SK-N-MC (cell line): Measurements from ENCODE around the gene KIF3C.
A peak's percentile ranks its signal among the peaks of the same experiment; 100 is the strongest.
"Not testable (repeated sequence)": the region's sequence is repeated elsewhere in the genome, so short reads cannot be mapped to it uniquely, and the experiment has no call there.

Experiments used
- DNase-seq: peaks from one replicate; pipeline ENCODE4 v3.0.0-alpha.2; 2011; ENCODE audit warnings: low read depth, low spot score
- H3K27ac ChIP-seq: fragments of 200-600 bp; sonication (generic); 2 replicates; pipeline ENCODE4 v1.5.1; 2016; ENCODE audit warnings: mixed run types
- H3K36me3 ChIP-seq: fragments of 200-600 bp; sonication (generic); 2 replicates; pipeline ENCODE4 v1.6.1; 2017; ENCODE audit warnings: antibody characterized with exemption, low read length, mixed read lengths; ENCODE audit not compliant: insufficient read depth
- H3K4me3 ChIP-seq: fragments of 200-600 bp; sonication (generic); 2 replicates; pipeline ENCODE4 v1.5.1; 2016
- H3K9ac ChIP-seq: fragments of 200-600 bp; sonication (generic); 2 replicates; pipeline ENCODE4 v1.8.0; 2017; ENCODE audit warnings: mixed run types, mixed read lengths; ENCODE audit not compliant: insufficient read length
- H3K9me3 ChIP-seq: fragments of 200-600 bp; sonication (generic); 2 replicates; pipeline ENCODE4 v1.6.1; 2017; ENCODE audit warnings: low read depth, mild to moderate bottlenecking, antibody characterized with exemption, low read length, moderate library complexity, mixed read lengths
- EZH2 ChIP-seq: fragments of 200-600 bp; sonication (generic); IDR thresholded peaks from one replicate; pipeline ENCODE4 v1.6.1; 2017; ENCODE audit warnings: antibody characterized with exemption
- FOXP2 ChIP-seq: optimal IDR thresholded peaks from 2 replicates; pipeline ENCODE3; 2011; ENCODE audit warnings: mild to moderate bottlenecking, moderate library complexity; ENCODE audit not compliant: insufficient read depth; ENCODE audit errors: extremely low read length, control extremely low read depth
- POLR2AphosphoS5 ChIP-seq: IDR thresholded peaks from 2 replicates; pipeline ENCODE4 v1.6.1; 2012; ENCODE audit warnings: mild to moderate bottlenecking, low read depth, low read length, borderline replicate concordance

The KIF3C gene

DNA sequence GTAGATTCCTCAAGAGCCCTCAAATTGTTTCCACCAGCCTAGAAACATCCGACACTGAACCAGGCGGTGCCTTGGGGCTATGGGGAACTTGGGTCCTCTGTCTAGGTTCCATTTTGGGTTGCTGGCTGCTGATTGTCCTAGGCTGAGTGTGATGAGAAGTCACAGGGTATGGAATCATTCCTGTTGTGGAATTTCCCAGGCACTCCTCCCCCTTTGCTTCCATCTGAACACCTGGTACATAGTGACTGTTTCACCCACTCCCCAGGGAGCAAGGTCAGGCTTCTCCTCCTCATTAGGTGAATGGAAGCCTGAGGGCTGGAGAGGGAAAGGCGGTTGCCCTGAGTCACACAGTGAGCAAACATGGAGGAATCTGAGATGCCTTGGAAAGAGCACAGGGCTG, 4.5 kb downstream of the KIF3C start:
- TF ChIP-seq EZH2 = no peak
- TF ChIP-seq FOXP2 = no peak
- no peak for TF ChIP-seq POLR2AphosphoS5
- peaks cover 6% of the 10 kb centered on the region; the same call in 1 of the 2 replicates for H3K36me3 ChIP-seq
- H3K9ac ChIP-seq = no peak overlapping the region
- H3K4me3 ChIP-seq = 0 out of 2 replicates have a peak overlapping the region, but pooled peaks have one; percentile 40
- DNase-seq = no peak
- H3K9me3 ChIP-seq = no peaks in the 10 kb centered on the region
- H3K27ac ChIP-seq = no peak overlapping the region

DNA sequence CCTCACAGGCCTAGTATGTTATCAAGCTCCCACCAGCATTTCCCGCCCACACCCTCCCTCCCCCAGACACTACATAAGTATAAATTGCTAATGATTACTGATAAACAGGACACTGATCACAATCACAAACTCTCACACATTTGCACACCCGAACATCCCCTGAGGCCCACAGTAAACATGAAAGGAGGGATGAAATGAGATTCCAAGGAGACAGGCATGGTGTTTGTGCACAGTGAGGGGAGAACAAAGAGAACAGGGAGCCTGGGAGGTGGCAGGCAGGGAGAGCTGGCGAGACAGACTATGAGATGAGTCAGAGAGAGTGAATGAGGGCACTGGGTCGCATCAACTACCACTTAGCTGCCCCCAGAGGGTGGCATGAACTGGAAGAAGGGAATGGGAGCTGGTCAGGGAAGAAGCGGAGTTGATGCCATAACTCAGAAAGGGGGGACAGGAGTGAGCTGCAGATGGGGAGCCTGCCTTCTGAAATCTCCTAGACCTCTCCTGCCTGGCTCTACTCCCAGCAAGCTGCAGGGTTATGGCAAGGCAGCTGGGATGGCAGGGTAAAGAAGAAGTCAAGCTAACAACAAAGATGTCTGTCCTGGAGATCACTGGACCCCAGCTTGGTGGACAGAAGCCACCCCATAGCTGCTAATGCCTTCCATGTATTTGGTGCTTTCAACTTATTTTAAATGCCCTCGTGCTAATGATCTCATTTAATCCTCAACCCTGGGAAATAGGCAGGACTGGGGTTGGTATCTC, 5.1 kb downstream of the KIF3C start:
- DNase-seq = no peak
- Histone ChIP-seq H3K9me3 (no peaks in the 10 kb centered on the region), H3K27ac (no peak overlapping the region), H3K36me3 (peaks cover 6% of the 10 kb centered on the region; the same call in 1 of the 2 replicates), H3K4me3 (0 out of 2 replicates have a peak overlapping the region, but pooled peaks have one; percentile 40), H3K9ac (no peak overlapping the region)
- no peak for TF ChIP-seq FOXP2
- TF ChIP-seq EZH2 = no peak
- no peak for TF ChIP-seq POLR2AphosphoS5

DNA sequence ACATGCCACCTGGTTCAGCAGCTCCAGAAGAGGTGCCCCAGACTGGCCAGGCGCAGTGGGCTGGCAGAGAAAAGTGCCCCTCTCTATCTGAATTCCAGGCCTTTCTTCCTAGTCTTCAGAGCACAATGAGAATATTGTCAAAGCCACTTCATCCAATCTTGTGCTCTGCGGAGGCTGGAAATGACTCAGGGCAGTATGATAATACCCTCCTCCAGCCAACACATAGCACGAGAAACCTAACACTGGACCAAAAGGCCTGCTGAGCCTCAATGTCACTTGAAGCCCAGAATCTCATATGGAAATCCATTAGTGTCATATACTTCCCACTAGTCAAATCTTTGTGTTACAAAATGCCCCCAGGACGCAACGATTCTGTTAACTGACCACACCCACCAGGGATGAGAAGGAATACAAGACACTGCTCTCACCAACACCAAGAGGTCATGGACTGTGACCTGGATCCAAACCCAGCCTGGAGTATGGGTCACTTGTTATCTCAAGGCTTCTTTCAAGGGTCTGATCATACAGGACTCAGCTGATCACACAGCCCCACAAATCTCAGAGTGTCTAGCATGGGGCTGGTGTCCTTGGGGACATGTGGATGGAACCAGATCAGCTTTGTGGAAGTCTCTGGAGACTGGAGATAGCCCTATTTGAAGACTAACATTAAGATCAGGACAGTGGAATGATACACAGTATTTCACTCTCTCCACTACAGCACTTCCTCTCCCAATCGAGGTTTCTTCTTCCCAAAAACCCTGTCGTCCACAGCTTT, 10.1 kb downstream of the KIF3C start:
- Histone ChIP-seq H3K9ac (no peak overlapping the region), H3K9me3 (no peaks in the 10 kb centered on the region), H3K36me3 (peaks cover 6% of the 10 kb centered on the region; the same call in 1 of the 2 replicates), H3K27ac (no peak overlapping the region), H3K4me3 (no peak overlapping the region)
- TF ChIP-seq FOXP2 = no peak
- TF ChIP-seq EZH2 = no peak
- no peak for TF ChIP-seq POLR2AphosphoS5
- DNase-seq = no peak

DNA sequence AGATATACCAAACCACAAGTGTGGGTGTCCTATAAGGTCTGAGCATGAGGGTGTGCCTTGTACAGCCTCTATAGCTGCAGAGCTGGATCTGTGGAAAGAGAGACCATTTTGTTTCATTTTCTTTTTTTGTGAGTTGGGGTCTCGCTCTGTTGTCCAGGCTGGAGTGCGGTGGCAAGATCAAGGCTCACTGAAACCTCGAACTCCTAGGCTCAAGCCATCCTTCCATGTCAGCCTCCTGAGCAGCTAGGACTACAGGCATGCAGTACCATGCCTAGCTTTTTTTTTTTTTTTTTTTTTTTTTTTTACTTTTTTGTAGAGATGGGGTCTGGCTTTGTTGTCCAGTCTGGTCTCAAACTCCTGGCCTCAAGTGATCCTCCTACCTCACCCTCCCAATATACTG, 10.7 kb downstream of the KIF3C start:
- TF ChIP-seq FOXP2 (no peak), EZH2 (no peak), POLR2AphosphoS5 (no peak)
- Histone ChIP-seq H3K9ac (no peak overlapping the region), H3K4me3 (no peak overlapping the region), H3K36me3 (peaks cover 6% of the 10 kb centered on the region; the same call in 1 of the 2 replicates), H3K27ac (no peak overlapping the region), H3K9me3 (no peaks in the 10 kb centered on the region)
- DNase-seq = no peak

DNA sequence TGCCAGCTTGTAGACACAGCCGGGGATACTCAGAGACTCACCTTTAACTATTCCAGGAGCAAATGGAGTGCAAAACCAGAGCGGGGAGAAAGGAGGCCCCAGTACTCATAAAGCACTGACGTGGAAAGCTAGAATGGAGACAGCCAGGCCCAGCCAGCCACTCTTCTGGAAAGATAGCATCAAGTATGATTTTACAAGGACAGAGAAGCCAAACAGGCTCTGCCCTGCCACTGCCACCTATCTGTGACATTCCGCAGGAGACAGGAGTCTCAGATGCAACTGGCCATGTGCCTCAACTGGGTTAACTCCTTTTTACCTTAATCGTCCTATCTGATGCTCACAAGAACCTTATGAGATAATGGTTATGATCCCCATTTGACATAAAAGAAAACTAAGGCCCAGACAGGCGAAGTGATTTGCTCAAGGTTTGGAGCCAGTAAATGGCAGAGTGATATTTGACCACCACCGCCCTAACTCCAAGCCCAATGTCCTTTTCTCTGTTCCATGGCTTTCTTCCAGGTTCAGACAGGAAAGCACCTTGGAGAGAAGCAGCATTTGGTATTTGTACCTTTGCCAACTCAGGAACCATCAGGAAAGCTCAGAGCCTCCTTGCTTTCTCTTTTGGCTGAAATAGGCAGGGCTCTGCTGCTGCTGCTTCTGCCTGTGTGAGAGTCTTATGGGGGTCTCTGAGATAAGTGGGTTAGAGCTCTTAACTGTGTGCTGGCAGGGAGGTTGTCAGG, 15.6 kb downstream of the KIF3C start:
- TF ChIP-seq FOXP2 (no peak), EZH2 (no peak), POLR2AphosphoS5 (no peak)
- no peaks in the 10 kb centered on the region for H3K36me3 ChIP-seq
- no peak overlapping the region for H3K27ac ChIP-seq
- no peak for DNase-seq
- no peak overlapping the region for H3K4me3 ChIP-seq
- H3K9me3 ChIP-seq = no peaks in the 10 kb centered on the region
- no peak overlapping the region for H3K9ac ChIP-seq

DNA sequence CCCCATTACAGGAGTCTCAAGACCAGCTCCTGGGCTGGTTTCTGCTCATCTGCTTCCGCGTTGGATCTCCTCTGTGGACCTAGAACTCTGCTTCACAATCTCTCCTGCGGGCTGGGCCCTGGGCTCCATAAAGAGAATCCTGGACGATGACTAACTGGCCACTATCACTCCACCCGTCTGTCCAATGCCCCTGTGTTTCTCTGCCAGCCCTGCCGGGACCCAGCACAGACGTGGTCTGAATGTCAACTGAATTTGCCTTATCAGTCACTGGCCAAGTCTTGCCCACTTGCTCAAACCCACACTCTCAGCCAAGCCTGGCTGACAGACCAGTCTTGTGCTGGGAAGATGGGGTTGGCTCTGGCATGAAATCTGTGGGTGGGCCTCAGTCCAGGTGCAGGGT, 17.4 kb downstream of the KIF3C start:
- Histone ChIP-seq H3K36me3 (no peaks in the 10 kb centered on the region), H3K9ac (no peak overlapping the region), H3K27ac (no peak overlapping the region), H3K9me3 (no peaks in the 10 kb centered on the region), H3K4me3 (no peak overlapping the region)
- DNase-seq = no peak
- TF ChIP-seq POLR2AphosphoS5 (no peak), EZH2 (no peak), FOXP2 (no peak)

DNA sequence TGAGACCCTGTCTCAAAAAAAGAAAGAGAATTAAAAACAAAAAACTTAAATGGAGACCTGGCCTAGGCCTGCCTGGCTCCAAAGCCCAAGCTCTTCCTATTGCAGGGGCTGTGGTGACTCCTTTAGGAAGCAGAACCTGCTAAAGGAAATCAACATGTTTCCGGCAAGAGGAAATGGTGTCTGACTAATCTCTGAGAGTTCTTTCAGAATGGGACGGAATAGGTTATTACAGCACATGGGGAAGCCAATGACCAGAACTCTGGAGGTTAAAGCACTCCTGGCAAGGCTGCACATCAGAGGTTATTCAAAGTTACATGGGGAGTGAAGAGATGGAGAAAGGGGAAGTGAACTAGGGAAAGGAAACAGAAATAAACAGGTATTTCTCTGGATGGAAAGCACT, 21.4 kb downstream of the KIF3C start:
- H3K27ac ChIP-seq = no peak overlapping the region
- no peak for DNase-seq
- H3K9me3 ChIP-seq = no peaks in the 10 kb centered on the region
- TF ChIP-seq POLR2AphosphoS5 (no peak), FOXP2 (no peak), EZH2 (no peak)
- H3K9ac ChIP-seq = no peak overlapping the region
- H3K4me3 ChIP-seq = no peak overlapping the region
- no peaks in the 10 kb centered on the region for H3K36me3 ChIP-seq

DNA sequence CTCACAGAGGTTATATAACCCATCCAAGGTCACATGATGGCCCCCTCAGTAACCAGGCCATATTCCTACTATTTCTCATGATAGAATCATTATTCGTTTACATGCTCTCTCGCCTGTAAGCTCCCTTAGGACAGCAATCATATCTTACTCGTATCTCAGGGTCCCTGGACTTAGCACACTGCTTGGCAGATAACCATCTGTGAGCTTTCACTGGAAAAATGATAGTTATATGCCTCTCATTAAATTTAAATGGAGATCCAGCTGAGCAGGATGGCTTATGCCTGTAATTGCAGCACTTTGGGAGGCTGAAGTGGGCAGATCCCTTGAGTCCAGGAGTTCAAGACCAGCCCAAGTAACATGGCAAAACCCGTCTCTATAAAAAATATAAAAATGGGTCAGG, 21.9 kb downstream of the KIF3C start:
- Histone ChIP-seq H3K36me3 (no peaks in the 10 kb centered on the region), H3K9ac (no peak overlapping the region), H3K9me3 (no peaks in the 10 kb centered on the region), H3K4me3 (no peak overlapping the region), H3K27ac (no peak overlapping the region)
- TF ChIP-seq EZH2 = no peak
- TF ChIP-seq FOXP2 = no peak
- TF ChIP-seq POLR2AphosphoS5 = no peak
- DNase-seq = no peak

DNA sequence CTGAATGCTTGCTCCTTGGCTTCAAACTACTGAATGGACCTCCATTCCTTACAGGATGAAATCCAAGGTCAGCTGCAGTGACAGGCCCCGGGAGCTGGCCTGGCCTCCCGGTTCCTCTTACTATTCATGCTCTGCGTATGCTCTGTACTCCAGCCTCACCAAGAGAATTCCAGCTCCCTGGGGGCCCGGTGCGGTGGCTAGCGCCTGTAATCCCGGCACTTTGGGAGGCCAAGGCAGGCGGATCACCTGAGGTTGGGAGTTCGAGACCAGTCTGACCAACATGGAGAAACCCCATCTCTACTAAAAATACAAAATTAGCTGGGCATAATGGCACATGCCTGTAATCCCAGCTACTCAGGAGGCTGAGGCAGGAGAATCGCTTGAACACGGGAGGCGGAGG, 23.7 kb downstream of the KIF3C start:
- H3K36me3 ChIP-seq, H3K9ac ChIP-seq, H3K4me3 ChIP-seq, H3K9me3 ChIP-seq, H3K27ac ChIP-seq, DNase-seq: not testable (repeated sequence)
